ENCODE results near the gene SYMPK. TPM values are rescaled to one million over a fixed set of nuclear protein-coding genes. Genes with fewer than 3 reads are reported as not detected.
"Not testable (repeated sequence)": the region's sequence is repeated elsewhere in the genome, so short reads cannot be mapped to it uniquely, and the experiment has no call there.

SYMPK gene
- total RNA-seq, 4 donors from 2014 or later = 25.5 to 35.6 (median 30.8) TPM

GRCh38 chr19:45805719-45806118, 57.2 kb downstream of the SYMPK start:
- Histone ChIP-seq H3K27me3 (no peaks in the 10 kb centered on the region), H3K4me3 (no peak overlapping the region), H3K4me1 (peaks cover 0 to 7% (median 0%) of the 10 kb centered on the region in 3 donors), H3K9me3 (no peaks in the 10 kb centered on the region), H3K36me3 (no peaks in the 10 kb centered on the region), H3K27ac (no peak overlapping the region)
- no peak for TF ChIP-seq EP300 (IDR thresholded peaks at IDR 0.05)
- TF ChIP-seq POLR2A (IDR thresholded peaks at IDR 0.05) = no peak
- no peak for TF ChIP-seq CTCF (IDR thresholded peaks at IDR 0.05)
- no peak for TF ChIP-seq POLR2AphosphoS5 (IDR thresholded peaks at IDR 0.05)
- ATAC-seq = no peak

GRCh38 chr19:45804959-45805230, 58.1 kb downstream of the SYMPK start:
- no CpG with 5 or more reads among the region's 8 CpGs for WGBS, 2 donors (ENCODE audit: low coverage in 1 of 2)
- no peak overlapping the region for H3K4me3 ChIP-seq
- no peak for TF ChIP-seq CTCF (IDR thresholded peaks at IDR 0.05)
- no peak for TF ChIP-seq EP300 (IDR thresholded peaks at IDR 0.05)
- TF ChIP-seq POLR2A (IDR thresholded peaks at IDR 0.05) = no peak
- TF ChIP-seq POLR2AphosphoS5 (IDR thresholded peaks at IDR 0.05) = no peak

GRCh38 chr19:45804140-45804958, 58.6 kb downstream of the SYMPK start:
- no peak for ATAC-seq
- no peaks in the 10 kb centered on the region for H3K36me3 ChIP-seq
- H3K9me3 ChIP-seq = no peaks in the 10 kb centered on the region
- no peak overlapping the region for H3K4me3 ChIP-seq
- H3K4me1 ChIP-seq = peaks cover 0 to 4% (median 0%) of the 10 kb centered on the region in 3 donors
- no peaks in the 10 kb centered on the region for H3K27me3 ChIP-seq
- WGBS, 2 donors (ENCODE audit: low coverage in 1 of 2) = 80 to 92% methylated on average over 4 to 5 of the region's 57 CpGs
- no peak overlapping the region for H3K27ac ChIP-seq
- TF ChIP-seq CTCF (IDR thresholded peaks at IDR 0.05) (no peak), POLR2A (IDR thresholded peaks at IDR 0.05) (no peak), EP300 (IDR thresholded peaks at IDR 0.05) (no peak), POLR2AphosphoS5 (IDR thresholded peaks at IDR 0.05) (no peak)

More at GRCh38 chr19:45804959-45805230, 58.1 kb downstream of the SYMPK start:
- ATAC-seq = no peak
- H3K27me3 ChIP-seq = no peaks in the 10 kb centered on the region
- H3K36me3 ChIP-seq = no peaks in the 10 kb centered on the region
- H3K4me1 ChIP-seq = peaks cover 0 to 6% (median 0%) of the 10 kb centered on the region in 3 donors
- no peaks in the 10 kb centered on the region for H3K9me3 ChIP-seq
- no peak overlapping the region for H3K27ac ChIP-seq

GRCh38 chr19:45801603-45802175, 61.3 kb downstream of the SYMPK start:
- WGBS, 2 donors (ENCODE audit: low coverage in 1 of 2) = 64 to 86% methylated on average over 5 of the region's 7 CpGs
- Histone ChIP-seq H3K27me3 (no peaks in the 10 kb centered on the region), H3K4me1 (peaks cover 0 to 13% (median 3%) of the 10 kb centered on the region in 3 donors), H3K4me3 (no peak overlapping the region), H3K9me3 (no peaks in the 10 kb centered on the region), H3K27ac (no peak overlapping the region), H3K36me3 (no peaks in the 10 kb centered on the region)
- no peak for ATAC-seq
- TF ChIP-seq EP300 (IDR thresholded peaks at IDR 0.05) = no peak
- TF ChIP-seq POLR2AphosphoS5 (IDR thresholded peaks at IDR 0.05) = no peak
- no peak for TF ChIP-seq POLR2A (IDR thresholded peaks at IDR 0.05)
- no peak for TF ChIP-seq CTCF (IDR thresholded peaks at IDR 0.05)

GRCh38 chr19:45800070-45800553, 62.8 kb downstream of the SYMPK start:
- Histone ChIP-seq H3K36me3 (no peaks in the 10 kb centered on the region), H3K4me3 (no peak overlapping the region), H3K9me3 (no peaks in the 10 kb centered on the region), H3K4me1 (peaks cover 0 to 13% (median 3%) of the 10 kb centered on the region in 3 donors), H3K27ac (no peak overlapping the region), H3K27me3 (no peaks in the 10 kb centered on the region)
- 60 to 64% methylated on average over 2 of the region's 8 CpGs for WGBS, 2 donors (ENCODE audit: low coverage in 1 of 2)
- ATAC-seq = no peak
- no peak for TF ChIP-seq CTCF (IDR thresholded peaks at IDR 0.05)
- no peak for TF ChIP-seq POLR2AphosphoS5 (IDR thresholded peaks at IDR 0.05)
- no peak for TF ChIP-seq POLR2A (IDR thresholded peaks at IDR 0.05)
- no peak for TF ChIP-seq EP300 (IDR thresholded peaks at IDR 0.05)

GRCh38 chr19:45799541-45799940, 63.4 kb downstream of the SYMPK start:
- H3K4me3 ChIP-seq, H3K27me3 ChIP-seq, H3K36me3 ChIP-seq, ATAC-seq, H3K27ac ChIP-seq, H3K9me3 ChIP-seq: not testable (repeated sequence)
- 60 to 73% methylated on average over 1 to 5 of the region's 5 CpGs for WGBS, 2 donors (ENCODE audit: low coverage in 1 of 2)
- peaks cover 0 to 13% (median 3%) of the 10 kb centered on the region in 3 donors for H3K4me1 ChIP-seq

Measured in gastroesophageal sphincter (tissue), 4 donors.